ENCODE results near the gene GFM1. TPM values are rescaled to one million over a fixed set of nuclear protein-coding genes. Genes with fewer than 3 reads are reported as not detected.

Gene GFM1
- polyA plus RNA-seq, 1 experiment, result 13.9 TPM

GRCh38 chr3:158631981-158632380 lies 12.3 kb upstream of the GFM1 start:
- ChIA-PET CTCF (interaction anchor here (0.7 kb wide), 1 partner anchor 61 kb away, joined by 3 read pairs; the partner anchor contains the start of gene MLF1), POLR2A (no interaction called here)
- H3K27me3 ChIP-seq (ENCODE audit: control insufficient read depth, insufficient read depth, low read length), result no peaks in the 10 kb centered on the region; the same call in 1 of the 2 replicates
- H3K36me3 ChIP-seq (ENCODE audit: control insufficient read depth, insufficient read depth, low read length), result no peaks in the 10 kb centered on the region
- TF ChIP-seq CTCF (IDR thresholded peaks at IDR 0.05; ENCODE audit: insufficient read depth, low read depth, low read length), result no peak
- no peak overlapping the region for H3K4me3 ChIP-seq (ENCODE audit: low read depth, low read length)
- no peak for DNase-seq (ENCODE audit: low read depth)

GRCh38 chr3:158640646-158641045 lies 3.7 kb upstream of the GFM1 start:
- no peaks in the 10 kb centered on the region for H3K27me3 ChIP-seq (ENCODE audit: control insufficient read depth, insufficient read depth, low read length)
- no peak for DNase-seq (ENCODE audit: low read depth)
- H3K36me3 ChIP-seq (ENCODE audit: control insufficient read depth, insufficient read depth, low read length), result no peaks in the 10 kb centered on the region
- TF ChIP-seq CTCF (IDR thresholded peaks at IDR 0.05; ENCODE audit: insufficient read depth, low read depth, low read length), result no peak
- CTCF ChIA-PET, result no interaction called here
- H3K4me3 ChIP-seq (ENCODE audit: low read depth, low read length), result no peak overlapping the region
- POLR2A ChIA-PET, result no interaction called here

GRCh38 chr3:158642005-158642404 lies 2.3 kb upstream of the GFM1 start:
- ChIA-PET CTCF (interaction anchor here (0.6 to 1.1 kb wide), 2 partner anchors 102 to 229 kb away, joined by 4 read pairs; no protein-coding TSS in a partner anchor), POLR2A (no interaction called here)
- no peak for TF ChIP-seq CTCF (IDR thresholded peaks at IDR 0.05; ENCODE audit: insufficient read depth, low read depth, low read length)
- DNase-seq (ENCODE audit: low read depth), result no peak
- no peak overlapping the region for H3K4me3 ChIP-seq (ENCODE audit: low read depth, low read length)
- no peaks in the 10 kb centered on the region for H3K27me3 ChIP-seq (ENCODE audit: control insufficient read depth, insufficient read depth, low read length)
- H3K36me3 ChIP-seq (ENCODE audit: control insufficient read depth, insufficient read depth, low read length), result no peaks in the 10 kb centered on the region; the same call in 1 of the 2 replicates

GRCh38 chr3:158642474-158643210 lies 1.7 kb upstream of the GFM1 start:
- Histone ChIP-seq H3K4me3 (ENCODE audit: low read depth, low read length) (no peak overlapping the region), H3K36me3 (ENCODE audit: control insufficient read depth, insufficient read depth, low read length) (no peaks in the 10 kb centered on the region; the same call in none of the 2 replicates), H3K27me3 (ENCODE audit: control insufficient read depth, insufficient read depth, low read length) (no peaks in the 10 kb centered on the region)
- ChIA-PET CTCF (interaction anchor here (0.6 to 3.7 kb wide), 5 partner anchors 20 to 228 kb away, joined by 3 to 32 read pairs (median 4); no protein-coding TSS in a partner anchor), POLR2A (no interaction called here)
- no peak for TF ChIP-seq CTCF (IDR thresholded peaks at IDR 0.05; ENCODE audit: insufficient read depth, low read depth, low read length)
- no peak for DNase-seq (ENCODE audit: low read depth)

GRCh38 chr3:158649791-158650190 lies 5.5 kb downstream of the GFM1 start:
- Histone ChIP-seq H3K36me3 (ENCODE audit: control insufficient read depth, insufficient read depth, low read length) (peaks cover 6% of the 10 kb centered on the region), H3K27me3 (ENCODE audit: control insufficient read depth, insufficient read depth, low read length) (no peaks in the 10 kb centered on the region), H3K4me3 (ENCODE audit: low read depth, low read length) (no peak overlapping the region)
- DNase-seq (ENCODE audit: low read depth), result no peak
- no peak for TF ChIP-seq CTCF (IDR thresholded peaks at IDR 0.05; ENCODE audit: insufficient read depth, low read depth, low read length)
- POLR2A ChIA-PET, result no interaction called here
- CTCF ChIA-PET, result interaction anchor here (0.8 kb wide), 1 partner anchor 140 kb away, joined by 3 read pairs; no protein-coding TSS in a partner anchor

Measured in BJ (cell line).